SU-DHL-6 (cell line): ENCODE results near the gene ZNF26.
A peak's percentile ranks its signal among the peaks of the same experiment; 100 is the strongest.
"Not testable (repeated sequence)": the region's sequence is repeated elsewhere in the genome, so short reads cannot be mapped to it uniquely, and the experiment has no call there.

ENCODE experiments used
- H2AFZ ChIP-seq: fragments of 200-600 bp; sonication (generic); 2 replicates; pipeline ENCODE4 v1.6.1; 2014; ENCODE audit warnings: low read depth, mild to moderate bottlenecking, moderate library complexity, mixed read lengths, antibody characterized with exemption, low read length; ENCODE audit not compliant: severe bottlenecking
- H3F3A ChIP-seq: fragments of 200-600 bp; shearing (Covaris generic); 2 replicates; pipeline ENCODE4 v1.6.0; 2016; ENCODE audit warnings: antibody characterized with exemption, mild to moderate bottlenecking; ENCODE audit not compliant: insufficient read depth
- H3K27ac ChIP-seq: fragments of 200-600 bp; sonication (generic); 2 replicates; pipeline ENCODE4 v1.5.1; 2016; ENCODE audit warnings: low read depth, mild to moderate bottlenecking, low read length, moderate library complexity, mixed read lengths
- H3K27me3 ChIP-seq: fragments of 200-600 bp; sonication (generic), shearing (Covaris generic); 2 replicates; pipeline ENCODE4 v1.6.0; 2014; ENCODE audit warnings: mild to moderate bottlenecking, low read length
- H3K36me3 ChIP-seq: fragments of 200-600 bp; sonication (generic); 2 replicates; pipeline ENCODE4 v1.6.1; 2014; ENCODE audit warnings: mild to moderate bottlenecking, low read length, mixed read lengths
- H3K4me2 ChIP-seq: fragments of 300-600, 200-600 bp; shearing (Covaris generic), sonication (generic); 2 replicates; pipeline ENCODE4 v1.6.0; 2014; ENCODE audit warnings: low read length, low read depth, mild to moderate bottlenecking; ENCODE audit not compliant: poor library complexity, severe bottlenecking
- H3K4me3 ChIP-seq: fragments of 200-600 bp; sonication (generic); 2 replicates; pipeline ENCODE4 v1.5.1; 2014; ENCODE audit warnings: antibody characterized with exemption, low read length, mild to moderate bottlenecking, mixed read lengths; ENCODE audit not compliant: insufficient read depth, poor library complexity, severe bottlenecking
- H3K79me2 ChIP-seq: fragments of 200-600 bp; sonication (generic); 2 replicates; pipeline ENCODE4 v1.6.1; 2014; ENCODE audit warnings: mild to moderate bottlenecking, low read length, moderate library complexity; ENCODE audit not compliant: insufficient read depth
- H3K9ac ChIP-seq: fragments of 200-600 bp; sonication (generic); 2 replicates; pipeline ENCODE4 v1.7.0; 2014; ENCODE audit warnings: mild to moderate bottlenecking, low read length
- H3K9me2 ChIP-seq: fragments of 200-600 bp; sonication (generic); replicated peaks from 2 replicates; pipeline ENCODE4 v1.6.1; 2014; ENCODE audit warnings: low read length; ENCODE audit not compliant: insufficient read depth
- H3K9me3 ChIP-seq: fragments of 200-600 bp; sonication (generic); 2 replicates; pipeline ENCODE4 v1.6.1; 2014; ENCODE audit warnings: low read length, mixed read lengths; ENCODE audit not compliant: insufficient read depth
- H4K20me1 ChIP-seq: fragments of 200-600 bp; sonication (generic); 2 replicates; pipeline ENCODE4 v1.6.1; 2014; ENCODE audit warnings: low read depth, mild to moderate bottlenecking, antibody characterized with exemption, low read length, moderate library complexity, mixed read lengths
- CTCF ChIP-seq: fragments of 200-600 bp; sonication (generic); IDR thresholded peaks from one replicate; pipeline ENCODE4 v1.5.1; 2017; ENCODE audit warnings: antibody characterized with exemption, mild to moderate bottlenecking, low read length, moderate library complexity; ENCODE audit not compliant: insufficient read depth, poor library complexity, severe bottlenecking
- EZH2phosphoT487 ChIP-seq: fragments of 200-600 bp; sonication (generic), shearing (Covaris generic); conservative IDR thresholded peaks from 2 replicates; pipeline ENCODE4 v1.6.1; 2018; ENCODE audit warnings: mild to moderate bottlenecking, antibody characterized with exemption, low read length, moderate library complexity, mixed read lengths

Gene ZNF26

GRCh38 chr12:132986001-132986884 lies at the start of gene ZNF26:
Gene ZNF26, plus strand, starts transcription at chr12:132986367. Its CDS starts 474 bp downstream, at chr12:132986841.
- Histone ChIP-seq H3K9me2 (no peaks in the 10 kb centered on the region), H3K27me3 (no peaks in the 10 kb centered on the region), H3K4me2 (peak within 1 kb of the TSS; percentile 84), H3K9ac (peak within 1 kb of the TSS; percentile 72), H4K20me1 (no peaks in the 10 kb centered on the region), H2AFZ (peak within 1 kb of the TSS; percentile 99), H3K27ac (no peak within 1 kb of the TSS), H3K9me3 (peaks cover 25% of the 10 kb centered on the region), H3K79me2 (peaks cover 33% of the 10 kb centered on the region), H3K4me3 (peak within 1 kb of the TSS; percentile 82), H3K36me3 (peaks cover 17% of the 10 kb centered on the region), H3F3A (no peaks in the 10 kb centered on the region)
- TF ChIP-seq EZH2phosphoT487 (no peak), CTCF (no peak)

GRCh38 chr12:132936921-132937320 lies 49.2 kb upstream of the ZNF26 start:
- not testable (repeated sequence) for H3F3A ChIP-seq, H4K20me1 ChIP-seq, H3K27me3 ChIP-seq, H3K9me2 ChIP-seq, H3K27ac ChIP-seq, H3K4me2 ChIP-seq, H3K9ac ChIP-seq, H2AFZ ChIP-seq, H3K79me2 ChIP-seq, H3K4me3 ChIP-seq
- peaks cover 22% of the 10 kb centered on the region; the same call in 1 of the 2 replicates for H3K9me3 ChIP-seq
- H3K36me3 ChIP-seq = peaks cover 18% of the 10 kb centered on the region; the same call in 1 of the 2 replicates

GRCh38 chr12:132937476-132937875 lies 48.7 kb upstream of the ZNF26 start:
- Histone ChIP-seq H3K4me3 (no peak overlapping the region), H3K9ac (no peak overlapping the region), H2AFZ (no peak overlapping the region), H3K36me3 (peaks cover 17% of the 10 kb centered on the region; the same call in 1 of the 2 replicates), H3K79me2 (no peaks in the 10 kb centered on the region), H4K20me1 (no peaks in the 10 kb centered on the region), H3F3A (no peaks in the 10 kb centered on the region), H3K4me2 (no peak overlapping the region), H3K27me3 (no peaks in the 10 kb centered on the region), H3K9me2 (no peaks in the 10 kb centered on the region), H3K27ac (no peak overlapping the region), H3K9me3 (peaks cover 17% of the 10 kb centered on the region; the same call in 1 of the 2 replicates)
- no peak for TF ChIP-seq CTCF
- TF ChIP-seq EZH2phosphoT487 = no peak

GRCh38 chr12:132938807-132939206 lies 47.4 kb upstream of the ZNF26 start:
- not testable (repeated sequence) for H2AFZ ChIP-seq, H3K4me3 ChIP-seq, H3K27ac ChIP-seq, H3K4me2 ChIP-seq, H3K79me2 ChIP-seq, H4K20me1 ChIP-seq, H3K9me2 ChIP-seq, H3K27me3 ChIP-seq, H3F3A ChIP-seq, H3K9ac ChIP-seq
- Histone ChIP-seq H3K36me3 (peaks cover 11% of the 10 kb centered on the region; the same call in 1 of the 2 replicates), H3K9me3 (peaks cover 10% of the 10 kb centered on the region; the same call in 1 of the 2 replicates)
